OCI-M2 (cell line): ENCODE data around the gene NFIB.

Experiments used
- DNase-seq: peaks from one replicate; lab custom pipeline; 2025; ENCODE audit not compliant: unreplicated experiment; lab: John Stamatoyannopoulos, UW

NFIB gene

DNA sequence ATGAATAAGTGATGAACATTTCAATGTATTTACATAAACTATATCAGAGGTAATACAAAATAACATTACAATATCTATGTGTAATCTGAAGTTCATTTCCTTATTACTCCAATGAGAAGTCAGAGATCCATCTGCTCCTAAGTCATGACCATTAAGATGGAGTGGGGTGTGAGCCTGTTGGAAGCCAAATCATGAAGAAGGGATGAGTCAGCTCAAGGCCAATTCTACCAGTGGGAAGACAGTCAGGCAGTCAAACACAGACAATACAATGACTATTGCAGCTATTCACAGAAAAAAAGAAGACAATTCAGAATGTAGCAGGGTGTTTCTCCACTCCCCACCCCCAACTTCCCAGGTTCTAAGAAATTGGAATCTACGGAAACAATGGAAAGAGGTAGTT lies 155.0 kb downstream of the NFIB start:
- no peak for DNase-seq

GRCh38 chr9:14158136-14158813 lies 155.7 kb downstream of the NFIB start:
- no peak for DNase-seq

DNA sequence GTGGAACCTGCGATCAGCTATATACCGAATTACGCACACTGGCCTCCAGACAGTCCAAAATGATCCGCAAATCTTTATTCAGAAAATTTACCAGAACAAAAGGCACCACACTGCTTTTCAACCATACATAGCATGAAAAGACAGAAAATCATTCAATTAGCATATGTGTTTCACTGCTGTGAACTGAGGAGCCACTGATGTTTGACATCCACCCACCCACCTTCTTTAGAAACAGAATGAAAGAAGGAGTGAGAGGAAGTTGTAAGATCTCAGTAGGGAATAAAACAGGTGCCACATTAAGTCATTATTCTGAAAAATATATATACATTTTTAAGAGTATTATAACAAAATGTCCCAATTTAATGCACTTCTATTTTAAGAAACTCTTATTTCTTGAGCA lies 156.8 kb downstream of the NFIB start:
- no peak for DNase-seq

GRCh38 chr9:14156046-14156445 lies 157.9 kb downstream of the NFIB start:
- no peak for DNase-seq

- no peak for DNase-seq
Observed at GRCh38 chr9:14155237-14155636, 158.7 kb downstream of the NFIB start.

DNA sequence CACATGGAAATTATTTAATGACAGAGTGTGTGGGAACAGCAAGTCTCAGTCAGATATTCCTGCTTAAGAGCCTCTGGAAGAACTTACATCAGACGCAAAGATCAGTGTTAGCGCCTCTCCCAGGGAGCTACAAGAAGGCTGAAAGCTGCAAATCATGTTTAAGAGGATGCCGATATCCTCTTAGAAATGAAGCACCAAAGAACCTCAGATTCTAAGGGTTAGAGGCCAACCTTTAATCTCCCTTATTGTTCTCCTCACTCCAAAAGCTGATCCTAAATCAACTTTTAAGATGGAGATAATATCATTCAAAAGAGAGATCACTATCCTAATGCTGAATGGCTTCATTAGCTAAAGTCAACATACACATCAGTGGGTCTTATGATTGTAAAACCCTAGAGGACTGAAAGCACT lies 160.6 kb downstream of the NFIB start:
- no peak for DNase-seq

- no peak for DNase-seq
Observed at GRCh38 chr9:14151451-14151850, 162.5 kb downstream of the NFIB start.

DNA sequence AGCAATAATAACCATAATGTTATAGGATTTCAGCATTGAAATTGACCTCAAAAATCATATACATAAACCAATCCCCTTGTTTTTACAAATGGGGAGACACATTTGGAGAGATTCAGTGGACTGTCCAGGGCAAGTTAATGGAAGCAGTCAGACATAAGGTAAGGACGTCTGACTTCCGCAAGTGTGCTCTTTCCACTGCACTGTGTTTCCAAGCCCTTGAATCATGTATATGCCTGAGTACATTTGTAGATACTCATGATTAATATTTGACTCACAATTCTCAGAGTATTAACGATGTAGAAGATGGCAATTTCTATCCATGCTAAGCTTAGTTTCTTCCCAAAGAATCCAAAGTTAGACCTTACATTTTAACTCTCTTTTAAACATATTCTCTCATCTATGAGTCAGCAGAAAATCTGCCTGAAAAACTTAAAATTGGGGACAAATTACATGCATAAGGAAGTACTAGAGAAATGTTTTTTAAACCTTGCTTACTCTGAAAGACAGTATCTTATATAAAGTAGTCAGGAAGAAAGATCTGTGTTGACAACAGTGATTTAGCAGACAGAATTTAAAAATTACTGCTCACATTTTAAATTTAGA lies 165.3 kb downstream of the NFIB start:
- no peak for DNase-seq

DNA sequence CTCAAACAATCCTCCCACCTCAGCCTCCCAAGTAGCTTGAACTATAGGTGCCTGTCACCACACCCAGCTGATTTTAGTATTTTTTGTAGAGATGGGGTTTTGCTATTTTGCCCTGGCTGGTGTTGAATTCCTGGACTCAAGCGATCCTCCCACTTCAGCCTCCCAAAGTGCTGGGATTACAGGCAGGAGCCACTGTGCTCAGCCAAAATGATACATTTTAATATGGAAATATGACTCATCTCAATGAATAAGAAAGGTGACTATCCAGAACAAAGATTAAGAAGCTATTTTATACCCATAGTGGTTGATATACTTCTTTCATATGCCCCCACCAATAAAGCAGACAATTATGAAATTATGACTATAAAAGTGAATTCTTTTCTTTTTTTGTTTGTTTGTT lies 166.2 kb downstream of the NFIB start:
- DNase-seq, result no peak

DNA sequence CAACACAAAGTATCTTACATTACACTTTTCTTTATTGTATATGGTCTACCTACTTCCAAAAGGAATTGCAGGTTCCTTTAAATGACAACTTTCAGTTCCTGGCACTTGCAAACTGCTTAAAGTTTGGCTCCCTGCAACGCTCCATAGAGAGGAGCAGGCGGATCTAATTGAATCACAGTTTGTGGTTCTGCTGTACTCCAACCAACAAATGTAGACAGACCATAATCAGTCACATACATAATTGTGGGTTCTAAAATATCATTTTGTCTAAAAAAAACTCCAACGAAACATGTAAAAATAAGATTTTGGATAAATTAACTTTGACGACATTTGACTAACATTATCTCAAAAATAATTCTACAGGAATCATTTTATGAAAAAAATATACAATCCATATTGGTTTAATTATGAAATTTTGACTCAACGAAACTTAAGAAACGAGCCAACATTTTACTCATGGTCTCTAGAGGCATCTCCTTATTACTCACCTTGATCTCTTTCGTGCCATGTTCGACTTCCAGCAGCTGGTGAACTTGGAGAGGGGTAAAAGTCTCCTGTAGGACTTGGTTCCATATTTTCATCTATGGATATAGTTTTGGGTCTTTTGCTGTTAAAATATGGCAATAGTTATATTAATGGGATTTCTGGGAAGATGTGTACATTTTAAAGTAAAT lies 167.6 kb downstream of the NFIB start:
- DNase-seq, result no peak

GRCh38 chr9:14144215-14144614 lies 169.7 kb downstream of the NFIB start:
- no peak for DNase-seq

- no peak for DNase-seq
Observed at GRCh38 chr9:14141699-14142098, 172.2 kb downstream of the NFIB start.

DNA sequence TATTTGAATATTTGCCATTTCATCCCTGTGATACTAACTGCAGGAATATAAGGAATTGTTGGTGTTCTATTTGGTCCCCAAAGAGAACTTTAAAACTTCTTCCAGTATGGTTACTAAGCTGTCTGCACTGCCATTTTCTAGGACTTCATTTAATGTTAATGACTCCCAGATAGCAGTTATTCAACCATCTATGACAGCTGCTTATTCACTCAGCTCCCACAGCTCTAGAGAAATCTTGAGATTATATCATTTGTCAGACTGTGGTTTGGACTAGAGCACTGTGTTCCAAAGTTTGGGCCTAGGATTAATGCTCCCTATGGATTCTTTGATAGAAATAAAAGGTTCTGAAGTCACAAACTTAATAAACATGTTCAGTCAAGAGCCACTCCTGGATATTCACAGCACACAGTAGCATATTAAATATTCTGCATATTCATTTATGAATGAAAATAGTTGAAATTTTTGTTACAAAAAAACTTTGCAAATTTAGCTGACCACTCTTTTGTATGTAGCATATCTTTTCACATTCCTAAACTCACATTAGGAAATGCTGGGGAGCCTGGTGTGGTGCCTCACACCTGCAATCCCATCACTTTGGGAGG lies 173.7 kb downstream of the NFIB start:
- no peak for DNase-seq

GRCh38 chr9:14139287-14139686 lies 174.7 kb downstream of the NFIB start:
- no peak for DNase-seq

DNA sequence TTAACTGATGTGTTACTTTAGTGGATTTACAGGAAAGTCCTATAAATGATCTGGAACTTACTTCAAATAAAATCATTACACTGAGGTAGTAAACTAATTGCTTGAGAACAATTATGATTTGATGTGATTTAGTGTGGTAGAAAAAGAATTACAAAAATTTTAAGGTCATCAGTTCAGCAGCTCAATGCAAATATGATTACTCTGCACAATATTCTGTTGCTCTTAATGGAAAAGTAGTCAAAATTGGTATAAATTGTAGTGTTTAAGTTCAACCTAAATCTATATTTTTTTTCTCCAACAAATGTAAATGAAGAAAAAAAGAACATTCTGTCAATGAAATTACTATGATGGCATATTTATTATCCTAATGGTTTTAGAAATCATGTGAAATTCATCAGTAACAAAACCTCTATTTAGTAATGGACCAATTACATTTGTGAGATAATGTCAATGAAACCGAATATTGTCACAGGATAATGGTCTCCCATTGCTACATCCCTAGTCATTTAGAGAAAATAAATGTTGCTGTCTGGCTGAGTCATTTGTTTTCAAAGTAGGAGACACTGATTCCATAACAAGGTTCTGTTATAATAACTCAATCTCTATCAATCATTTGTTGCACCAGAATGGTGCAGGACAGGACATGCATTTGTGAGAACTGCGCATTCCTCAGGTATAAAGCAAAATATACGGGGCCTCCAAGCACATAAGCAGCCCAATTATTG lies 177.1 kb downstream of the NFIB start:
- DNase-seq, result no peak

DNA sequence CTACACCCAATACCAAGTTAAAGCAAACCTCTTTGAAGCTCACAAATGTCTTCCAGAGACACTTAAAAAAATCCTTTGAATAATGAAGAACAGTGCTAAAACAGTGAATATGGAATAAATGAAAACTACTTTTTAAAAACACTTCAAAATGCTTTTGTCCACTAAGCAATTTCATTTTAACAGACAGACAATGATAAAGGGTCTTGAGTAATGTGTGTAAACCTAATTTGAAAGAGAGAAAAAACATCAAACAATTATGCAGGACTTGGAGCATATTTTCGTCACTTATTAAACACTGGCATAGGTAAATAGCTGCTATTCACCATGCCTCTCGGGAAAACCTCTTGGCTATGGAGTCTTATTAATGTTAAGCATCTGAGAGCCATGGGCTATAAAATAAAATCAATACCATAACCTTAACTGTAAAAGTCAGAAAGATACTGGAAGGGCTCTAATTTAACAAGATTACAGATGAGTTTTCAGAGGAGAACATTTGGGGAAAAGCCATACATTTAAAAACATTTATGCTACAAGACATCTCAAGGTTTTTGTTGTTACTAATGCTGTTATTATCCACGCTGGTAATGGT lies 177.8 kb downstream of the NFIB start:
- no peak for DNase-seq

GRCh38 chr9:14135421-14135820 lies 178.5 kb downstream of the NFIB start:
- no peak for DNase-seq

DNA sequence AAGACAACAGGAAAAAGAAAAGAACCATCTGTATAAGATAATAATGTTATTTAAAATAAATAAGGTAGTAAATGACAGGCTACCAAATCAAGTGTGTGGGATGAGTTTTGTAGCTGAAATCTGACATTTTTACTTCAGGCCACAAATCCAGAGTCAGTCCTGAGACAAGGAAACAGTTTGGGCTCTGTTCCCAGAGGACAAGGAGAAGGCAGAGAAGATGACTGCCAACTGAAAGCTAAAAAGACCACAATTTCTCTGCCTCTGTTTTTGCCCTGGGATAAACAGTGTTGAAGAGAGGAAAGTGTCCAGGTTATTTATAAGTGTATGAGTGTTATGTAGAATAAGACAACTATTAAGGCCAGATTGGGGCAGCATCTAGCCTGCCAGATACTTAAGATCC lies 180.5 kb downstream of the NFIB start:
- DNase-seq, result no peak

- DNase-seq, result no peak
Observed at GRCh38 chr9:14132775-14133174, 181.2 kb downstream of the NFIB start.

GRCh38 chr9:14131356-14132088 lies 182.4 kb downstream of the NFIB start:
- no peak for DNase-seq
